T1000 (cell line): Measurements from ENCODE around the gene ADGRV1.
"Not testable (repeated sequence)": the region's sequence is repeated elsewhere in the genome, so short reads cannot be mapped to it uniquely, and the experiment has no call there.

Experiments
- DNase-seq: peaks from one replicate; lab custom pipeline; 2025; ENCODE audit warnings: mixed read lengths; lab: John Stamatoyannopoulos, UW

The ADGRV1 gene

DNA sequence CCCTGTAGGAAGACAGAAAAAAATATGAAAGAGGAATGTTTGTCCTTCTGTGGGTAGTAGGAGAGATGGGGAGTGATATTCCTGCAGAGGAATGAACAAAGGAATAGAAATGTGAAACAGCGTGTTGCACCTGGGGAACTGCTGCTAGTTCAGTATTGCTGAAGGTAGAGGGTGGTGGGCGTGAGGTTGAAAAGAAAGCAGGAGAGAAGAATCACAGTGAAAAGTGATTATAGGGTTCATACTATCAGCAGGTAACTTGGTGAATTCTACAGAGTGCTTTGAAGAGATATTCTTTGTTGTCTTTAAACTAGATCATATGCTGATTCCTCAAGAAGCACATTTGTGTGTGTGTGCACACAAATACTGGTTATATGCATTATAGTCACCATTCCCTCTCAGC lies 95.6 kb downstream of the ADGRV1 start:
- DNase-seq = no peak

- DNase-seq = no peak
These were observed 96.8 kb downstream of the ADGRV1 start for GRCh38 chr5:90655423-90655822.

- DNase-seq = no peak
These were observed 98.4 kb downstream of the ADGRV1 start for GRCh38 chr5:90657030-90657429.

DNA sequence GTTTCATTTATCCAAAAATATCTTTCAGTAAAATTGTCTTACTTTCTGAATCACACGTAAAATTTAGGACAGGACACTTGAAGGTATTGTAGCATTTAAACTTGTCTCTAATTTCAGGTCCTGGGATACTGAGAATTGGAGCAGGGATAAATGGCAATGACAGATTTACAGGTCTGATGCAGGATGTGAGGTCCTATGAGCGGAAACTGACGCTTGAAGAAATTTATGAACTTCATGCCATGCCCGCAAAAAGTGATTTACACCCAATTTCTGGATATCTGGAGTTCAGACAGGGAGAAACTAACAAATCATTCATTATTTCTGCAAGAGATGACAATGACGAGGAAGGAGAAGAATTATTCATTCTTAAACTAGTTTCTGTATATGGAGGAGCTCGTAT lies 99.2 kb downstream of the ADGRV1 start:
- DNase-seq = no peak

DNA sequence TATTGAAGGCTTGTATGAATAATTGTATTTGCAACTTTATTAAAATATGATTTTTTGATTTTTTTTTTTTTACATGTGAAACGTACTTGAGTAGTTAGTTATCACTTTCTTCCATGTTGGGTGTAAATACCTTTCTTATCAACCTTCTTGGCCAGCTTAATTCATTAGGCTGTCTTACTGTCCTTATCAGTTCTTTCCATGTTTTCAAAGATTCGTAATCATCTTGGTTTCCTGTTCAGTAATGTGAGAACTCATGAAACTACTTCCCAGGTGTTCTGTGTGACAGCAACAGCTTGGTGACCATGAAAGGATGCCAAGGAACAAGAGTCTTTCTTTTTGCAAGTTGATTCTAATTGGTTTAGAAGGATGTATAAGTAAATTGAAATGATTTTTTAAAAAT lies 100.0 kb downstream of the ADGRV1 start:
- no peak for DNase-seq

DNA sequence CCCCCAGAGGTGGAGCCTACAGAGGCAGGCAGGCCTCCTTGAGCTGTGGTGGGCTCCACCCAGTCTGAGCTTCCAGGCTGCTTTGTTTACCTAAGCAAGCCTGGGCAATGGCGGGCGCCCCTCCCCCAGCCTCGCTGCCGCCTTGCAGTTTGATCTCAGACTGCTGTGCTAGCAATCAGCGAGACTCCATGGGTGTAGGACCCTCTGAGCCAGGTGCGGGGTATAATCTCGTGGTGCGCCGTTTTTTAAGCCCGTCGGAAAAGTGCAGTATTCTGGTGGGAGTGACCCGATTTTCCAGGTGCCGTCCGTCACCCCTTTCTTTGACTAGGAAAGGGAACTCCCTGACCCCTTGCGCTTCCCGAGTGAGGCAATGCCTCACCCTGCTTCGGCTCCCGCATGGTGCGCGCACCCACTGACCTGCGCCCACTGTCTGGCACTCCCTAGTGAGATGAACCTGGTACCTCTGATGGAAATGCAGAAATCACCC lies 109.5 kb downstream of the ADGRV1 start:
- not testable (repeated sequence) for DNase-seq

GRCh38 chr5:90675222-90675621 lies 116.6 kb downstream of the ADGRV1 start:
- no peak for DNase-seq

DNA sequence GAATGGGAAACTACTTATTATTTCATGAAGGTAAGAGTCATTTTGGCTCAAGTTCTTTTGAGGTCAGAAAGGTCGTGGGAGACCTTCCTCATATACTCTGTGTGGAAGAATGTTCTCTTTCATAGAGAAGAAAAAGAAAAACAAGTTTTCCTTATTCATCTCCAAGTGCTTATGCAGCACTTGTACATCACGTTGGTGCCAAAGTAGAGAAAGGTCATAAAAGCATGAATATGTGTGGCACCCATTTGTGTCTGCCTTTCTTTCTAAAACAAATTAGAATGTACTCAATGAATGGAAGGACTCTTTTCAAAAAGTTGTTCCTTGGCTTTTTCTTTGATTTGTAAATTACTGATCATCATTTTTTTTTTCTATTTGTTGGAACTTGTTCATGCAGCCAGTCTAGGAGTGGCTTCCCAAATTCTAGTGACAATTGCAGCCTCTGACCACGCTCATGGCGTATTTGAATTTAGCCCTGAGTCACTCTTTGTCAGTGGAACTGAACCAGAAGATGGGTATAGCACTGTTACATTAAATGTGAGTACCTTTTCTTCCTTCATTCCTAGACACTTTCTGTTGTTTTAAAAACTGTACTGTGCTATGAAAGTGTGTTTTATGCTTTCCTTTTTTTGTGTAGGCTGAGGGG lies 122.4 kb downstream of the ADGRV1 start:
- no peak for DNase-seq

- no peak for DNase-seq
These were observed 123.7 kb downstream of the ADGRV1 start for GRCh38 chr5:90682278-90682677.

GRCh38 chr5:90685425-90686022 lies 126.9 kb downstream of the ADGRV1 start:
- no peak for DNase-seq

DNA sequence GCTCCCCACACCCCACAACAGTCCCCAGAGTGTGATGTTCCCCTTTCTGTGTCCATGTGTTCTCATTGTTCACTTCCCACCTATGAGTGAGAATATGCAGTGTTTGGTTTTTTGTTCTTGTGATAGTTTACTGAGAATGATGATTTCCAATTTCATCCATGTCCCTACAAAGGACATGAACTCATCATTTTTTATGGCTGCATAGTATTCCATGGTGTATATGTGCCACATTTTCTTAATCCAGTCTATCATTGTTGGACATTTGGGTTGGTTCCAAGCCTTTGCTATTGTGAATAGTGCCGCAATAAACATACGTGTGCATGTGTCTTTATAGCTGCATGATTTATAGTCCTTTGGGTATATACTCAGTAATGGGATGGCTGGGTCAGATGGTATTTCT lies 127.8 kb downstream of the ADGRV1 start:
- DNase-seq = not testable (repeated sequence)

DNA sequence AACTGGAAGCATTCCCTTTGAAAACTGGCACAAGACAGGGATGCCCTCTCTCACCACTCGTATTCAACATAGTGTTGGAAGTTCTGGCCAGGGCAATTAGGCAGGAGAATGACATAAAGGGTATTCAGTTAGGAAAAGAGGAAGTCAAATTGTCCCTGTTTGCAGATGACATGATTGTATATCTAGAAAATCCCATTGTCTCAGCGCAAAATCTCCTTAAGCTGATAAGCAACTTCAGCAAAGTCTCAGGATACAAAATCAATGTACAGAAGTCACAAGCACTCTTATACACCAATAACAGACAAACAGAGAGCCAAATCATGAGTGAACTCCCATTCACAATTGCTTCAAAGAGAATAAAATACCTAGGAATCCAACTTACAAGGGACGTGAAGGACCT lies 128.9 kb downstream of the ADGRV1 start:
- DNase-seq = not testable (repeated sequence)

DNA sequence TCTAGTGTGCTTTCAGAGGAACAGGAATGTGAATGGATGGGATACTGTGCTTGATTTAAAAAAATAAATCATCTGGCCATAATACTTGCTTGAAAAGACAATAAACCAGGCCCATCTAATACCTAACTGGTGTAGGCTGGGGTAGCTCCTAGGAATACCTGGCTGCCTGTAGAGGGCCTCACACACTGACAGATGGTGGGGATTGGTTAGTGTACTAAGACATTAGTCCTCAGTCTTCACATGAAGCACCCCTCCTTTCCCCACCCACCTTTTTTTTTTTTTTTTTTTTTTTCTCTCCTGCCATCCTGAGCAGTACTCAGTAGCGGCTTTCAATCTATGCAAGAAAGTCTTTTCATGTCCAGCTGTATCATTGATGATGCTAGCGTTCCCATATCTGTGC lies 130.5 kb downstream of the ADGRV1 start:
- no peak for DNase-seq

- no peak for DNase-seq
These were observed 131.7 kb downstream of the ADGRV1 start for GRCh38 chr5:90690307-90690706.

DNA sequence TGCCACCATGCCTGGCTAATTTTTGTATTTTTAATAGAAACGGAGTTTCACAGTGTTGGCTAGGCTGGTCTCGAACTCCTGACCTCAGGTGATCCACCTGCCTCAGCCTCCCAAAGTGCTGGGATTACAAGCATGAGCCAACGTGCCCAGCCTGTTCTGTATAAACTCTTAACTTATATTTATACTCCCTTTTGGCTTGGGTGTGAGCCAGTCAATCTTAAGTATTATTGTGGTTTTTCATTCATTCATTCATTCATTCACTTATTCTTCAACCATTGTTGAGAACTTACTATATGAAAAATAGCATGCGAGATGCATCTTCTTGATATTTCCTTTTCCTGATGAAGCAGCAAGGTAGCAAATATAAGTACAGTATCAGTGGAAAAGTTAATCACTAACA lies 132.9 kb downstream of the ADGRV1 start:
- DNase-seq = no peak

GRCh38 chr5:90696153-90696552 lies 137.6 kb downstream of the ADGRV1 start:
- no peak for DNase-seq

DNA sequence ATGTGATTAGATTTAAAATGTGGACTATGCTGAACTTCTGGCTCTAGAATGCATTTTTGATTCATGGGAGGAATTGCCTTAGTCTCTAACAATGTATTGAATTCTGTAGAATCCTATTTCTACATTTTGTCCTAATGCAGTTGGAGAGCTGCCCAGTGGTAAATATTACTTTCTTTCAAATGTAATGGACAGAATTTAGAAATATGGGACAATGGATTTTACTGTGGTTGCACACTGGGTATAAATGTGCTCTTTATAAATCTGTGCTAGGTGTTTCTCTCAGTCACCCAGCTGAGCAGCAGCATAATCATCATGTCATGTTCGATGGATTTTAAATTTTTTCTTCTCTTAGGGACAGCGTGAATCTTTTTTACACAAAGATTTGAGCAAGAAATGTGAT lies 141.7 kb downstream of the ADGRV1 start:
- no peak for DNase-seq

GRCh38 chr5:90703932-90704331 lies 145.3 kb downstream of the ADGRV1 start:
- no peak for DNase-seq

DNA sequence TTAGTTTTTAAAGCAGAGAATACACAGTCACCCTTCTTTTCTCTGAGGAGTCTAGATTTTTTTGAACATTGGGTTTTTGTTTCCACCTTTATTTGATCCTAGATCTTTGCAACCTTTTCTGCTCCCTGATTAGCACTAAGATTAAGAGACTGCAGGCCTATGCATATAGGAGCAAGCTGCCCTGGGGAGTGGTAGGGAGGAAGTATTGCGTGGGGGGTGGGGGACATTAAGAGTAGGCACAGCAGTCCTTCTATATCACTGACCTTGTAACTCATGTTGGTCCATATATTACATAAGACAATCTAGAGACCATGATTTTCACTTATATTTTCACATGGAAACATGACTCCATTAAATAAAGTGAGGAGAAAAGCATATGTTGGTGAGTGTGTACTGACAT lies 149.1 kb downstream of the ADGRV1 start:
- DNase-seq = no peak

DNA sequence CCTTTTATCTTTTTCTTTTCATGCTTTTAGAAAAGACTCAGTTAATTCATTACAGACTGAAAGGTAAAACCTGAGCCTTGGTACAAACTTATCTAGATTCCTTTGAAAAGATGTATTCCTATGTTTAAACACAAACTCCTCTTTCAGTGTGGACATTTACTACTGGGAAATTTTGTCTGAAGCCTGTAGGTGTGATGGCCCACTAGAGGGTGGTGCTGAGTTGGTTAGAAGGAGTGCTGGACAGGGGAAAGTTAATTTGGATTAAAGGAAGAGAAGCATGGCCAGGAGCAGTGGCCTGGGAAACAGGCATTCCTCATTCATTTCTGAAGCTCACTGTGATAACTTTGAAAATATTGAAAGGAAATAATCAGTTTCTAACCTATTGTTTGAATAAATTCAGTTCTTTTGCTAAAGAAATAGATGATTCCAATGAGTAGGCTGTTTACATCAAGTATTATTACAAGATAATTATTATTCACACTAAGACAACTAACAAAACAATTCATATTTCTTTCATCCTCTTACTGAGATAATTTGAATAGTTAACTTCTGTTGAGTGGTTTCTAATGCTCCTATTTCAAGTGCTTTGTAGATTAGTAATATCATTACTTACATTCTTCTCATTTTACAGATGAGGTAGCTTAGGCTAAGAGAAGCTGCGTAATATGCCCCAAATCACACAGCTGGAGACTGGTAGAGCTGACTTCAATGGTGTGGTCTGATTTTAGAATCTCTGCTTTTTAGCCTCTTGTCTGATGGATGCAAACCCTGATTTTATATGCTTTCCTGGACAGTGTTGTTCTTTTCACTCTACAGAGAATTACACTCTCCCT lies 150.9 kb downstream of the ADGRV1 start:
- DNase-seq = no peak

- no peak for DNase-seq
These were observed 159.8 kb downstream of the ADGRV1 start for GRCh38 chr5:90718387-90718786.

GRCh38 chr5:90739567-90739966 lies 181.0 kb downstream of the ADGRV1 start:
- no peak for DNase-seq

- DNase-seq = no peak
These were observed 181.7 kb downstream of the ADGRV1 start for GRCh38 chr5:90740244-90740799.
